OCI-LY1 (cell line): Measurements from ENCODE around the gene XRCC1.

Experiments used
- H2AFZ ChIP-seq: fragments of 200-600 bp; sonication (generic), shearing (Covaris generic); 2 replicates; pipeline ENCODE4 v1.6.0; 2014; ENCODE audit warnings: antibody characterized with exemption, mild to moderate bottlenecking, low read length
- H3F3A ChIP-seq: fragments of 200-600 bp; sonication (generic), shearing (Covaris generic); 2 replicates; pipeline ENCODE4 v1.6.0; 2014; ENCODE audit warnings: mild to moderate bottlenecking, antibody characterized with exemption, low read length, moderate library complexity; ENCODE audit not compliant: insufficient read depth
- H3K27ac ChIP-seq: fragments of 200-600 bp; sonication (generic); 2 replicates; pipeline ENCODE4 v1.5.1; 2014; ENCODE audit warnings: low read length, mixed run types, mild to moderate bottlenecking, low read depth; ENCODE audit not compliant: poor library complexity, severe bottlenecking
- H3K27me3 ChIP-seq: fragments of 200-600 bp; sonication (generic); 2 replicates; pipeline ENCODE4 v1.6.0; 2014; ENCODE audit warnings: antibody characterized with exemption, mild to moderate bottlenecking, low read length, moderate library complexity; ENCODE audit not compliant: insufficient read depth
- H3K36me3 ChIP-seq: fragments of 200-600 bp; sonication (generic); 2 replicates; pipeline ENCODE4 v1.6.1; 2014; ENCODE audit warnings: mild to moderate bottlenecking, antibody characterized with exemption, low read length, moderate library complexity, mixed read lengths; ENCODE audit not compliant: insufficient read depth
- H3K4me1 ChIP-seq: fragments of 200-600 bp; sonication (generic); 2 replicates; pipeline ENCODE4 v1.5.1; 2014; ENCODE audit warnings: mild to moderate bottlenecking, low read length, moderate library complexity; ENCODE audit not compliant: insufficient read depth, severe bottlenecking
- H3K4me2 ChIP-seq: fragments of 200-600 bp; sonication (generic), shearing (Covaris generic); 2 replicates; pipeline ENCODE4 v1.6.1; 2014; ENCODE audit warnings: low read length
- H3K4me3 ChIP-seq: fragments of 200-600 bp; sonication (generic); 2 replicates; pipeline ENCODE4 v1.5.1; 2014; ENCODE audit warnings: low read length, low read depth, mild to moderate bottlenecking, mixed read lengths; ENCODE audit not compliant: poor library complexity, severe bottlenecking
- H3K79me2 ChIP-seq: fragments of 200-600 bp; shearing (Covaris generic); 2 replicates; pipeline ENCODE4 v1.6.1; 2016; ENCODE audit warnings: mixed run types, low read length, mixed read lengths; ENCODE audit not compliant: insufficient read depth
- H3K9ac ChIP-seq: fragments of 200-600 bp; sonication (generic), shearing (Covaris generic); 2 replicates; pipeline ENCODE4 v1.6.1; 2014; ENCODE audit warnings: mild to moderate bottlenecking, low read length, mixed read lengths
- H3K9me2 ChIP-seq: fragments of 200-600 bp; sonication (generic), shearing (Covaris generic); 2 replicates; pipeline ENCODE4 v1.6.1; 2014; ENCODE audit warnings: low read depth, mild to moderate bottlenecking, low read length, mixed read lengths
- H3K9me3 ChIP-seq: fragments of 200-600 bp; shearing (Covaris generic); 2 replicates; pipeline ENCODE4 v1.6.1; 2014; ENCODE audit warnings: low read length, mixed read lengths
- H4K20me1 ChIP-seq: fragments of 200-600 bp; sonication (generic), shearing (Covaris generic); 2 replicates; pipeline ENCODE4 v1.6.0; 2016; ENCODE audit warnings: mild to moderate bottlenecking, low read length; ENCODE audit not compliant: insufficient read depth
- CTCF ChIP-seq: fragments of 200-600 bp; sonication (generic), shearing (Covaris generic); IDR thresholded peaks from 2 replicates; pipeline ENCODE4 v1.5.1; 2017; ENCODE audit warnings: mild to moderate bottlenecking, antibody characterized with exemption, low read length, moderate library complexity, mixed read lengths
- EZH2 ChIP-seq: fragments of 200-600 bp; sonication (generic), shearing (Covaris generic); IDR thresholded peaks from 2 replicates; pipeline ENCODE4 v1.8.0; 2017; ENCODE audit warnings: borderline replicate concordance, mixed run types, mild to moderate bottlenecking, antibody characterized with exemption, low read length, moderate library complexity, mixed read lengths

The XRCC1 gene, protein sequence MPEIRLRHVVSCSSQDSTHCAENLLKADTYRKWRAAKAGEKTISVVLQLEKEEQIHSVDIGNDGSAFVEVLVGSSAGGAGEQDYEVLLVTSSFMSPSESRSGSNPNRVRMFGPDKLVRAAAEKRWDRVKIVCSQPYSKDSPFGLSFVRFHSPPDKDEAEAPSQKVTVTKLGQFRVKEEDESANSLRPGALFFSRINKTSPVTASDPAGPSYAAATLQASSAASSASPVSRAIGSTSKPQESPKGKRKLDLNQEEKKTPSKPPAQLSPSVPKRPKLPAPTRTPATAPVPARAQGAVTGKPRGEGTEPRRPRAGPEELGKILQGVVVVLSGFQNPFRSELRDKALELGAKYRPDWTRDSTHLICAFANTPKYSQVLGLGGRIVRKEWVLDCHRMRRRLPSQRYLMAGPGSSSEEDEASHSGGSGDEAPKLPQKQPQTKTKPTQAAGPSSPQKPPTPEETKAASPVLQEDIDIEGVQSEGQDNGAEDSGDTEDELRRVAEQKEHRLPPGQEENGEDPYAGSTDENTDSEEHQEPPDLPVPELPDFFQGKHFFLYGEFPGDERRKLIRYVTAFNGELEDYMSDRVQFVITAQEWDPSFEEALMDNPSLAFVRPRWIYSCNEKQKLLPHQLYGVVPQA

GRCh38 chr19:43575156-43575950 lies at the start of gene XRCC1, which contains the start of gene PINLYP:
XRCC1 (minus strand) TSS chr19:43575527; CDS start chr19:43575458, 69 bp downstream.
PINLYP (plus strand) TSS chr19:43575801; CDS start chr19:43577192, 1,391 bp downstream.
- Histone ChIP-seq H2AFZ (peak within 1 kb of the TSS; percentile 84; the same call in 1 of the 2 replicates), H3K4me1 (peaks cover 18% of the 10 kb centered on the region), H3F3A (no peaks in the 10 kb centered on the region), H3K9ac (peak within 1 kb of the TSS; percentile 99), H3K36me3 (peaks cover 16% of the 10 kb centered on the region; the same call in 1 of the 2 replicates), H3K9me3 (no peaks in the 10 kb centered on the region), H3K27ac (peak within 1 kb of the TSS; percentile 27), H3K27me3 (no peaks in the 10 kb centered on the region), H3K4me2 (peak within 1 kb of the TSS; percentile 96), H3K79me2 (0 out of 2 replicates have a peak, but pooled peaks cover 3% of the 10 kb centered on the region), H3K9me2 (no peaks in the 10 kb centered on the region), H3K4me3 (peak within 1 kb of the TSS; percentile 97), H4K20me1 (no peaks in the 10 kb centered on the region)
- TF ChIP-seq CTCF (no peak), EZH2 (no peak)

- H3K9me2 ChIP-seq, result no peaks in the 10 kb centered on the region
- no peak for TF ChIP-seq EZH2
- TF ChIP-seq CTCF, result peak; percentile 51
- H3K36me3 ChIP-seq, result no peaks in the 10 kb centered on the region
- H3F3A ChIP-seq, result peaks cover 4% of the 10 kb centered on the region; the same call in 1 of the 2 replicates
- H3K4me1 ChIP-seq, result peaks cover 9% of the 10 kb centered on the region
- H4K20me1 ChIP-seq, result no peaks in the 10 kb centered on the region
- H3K4me2 ChIP-seq, result no peak overlapping the region
- H3K27me3 ChIP-seq, result no peaks in the 10 kb centered on the region
- H2AFZ ChIP-seq, result no peak overlapping the region
- H3K79me2 ChIP-seq, result no peaks in the 10 kb centered on the region
- no peaks in the 10 kb centered on the region for H3K9me3 ChIP-seq
- H3K27ac ChIP-seq, result no peak overlapping the region
- H3K4me3 ChIP-seq, result no peak overlapping the region
- no peak overlapping the region for H3K9ac ChIP-seq
These were observed 49.6 kb upstream of the XRCC1 start for GRCh38 chr19:43624933-43625332.

DNA sequence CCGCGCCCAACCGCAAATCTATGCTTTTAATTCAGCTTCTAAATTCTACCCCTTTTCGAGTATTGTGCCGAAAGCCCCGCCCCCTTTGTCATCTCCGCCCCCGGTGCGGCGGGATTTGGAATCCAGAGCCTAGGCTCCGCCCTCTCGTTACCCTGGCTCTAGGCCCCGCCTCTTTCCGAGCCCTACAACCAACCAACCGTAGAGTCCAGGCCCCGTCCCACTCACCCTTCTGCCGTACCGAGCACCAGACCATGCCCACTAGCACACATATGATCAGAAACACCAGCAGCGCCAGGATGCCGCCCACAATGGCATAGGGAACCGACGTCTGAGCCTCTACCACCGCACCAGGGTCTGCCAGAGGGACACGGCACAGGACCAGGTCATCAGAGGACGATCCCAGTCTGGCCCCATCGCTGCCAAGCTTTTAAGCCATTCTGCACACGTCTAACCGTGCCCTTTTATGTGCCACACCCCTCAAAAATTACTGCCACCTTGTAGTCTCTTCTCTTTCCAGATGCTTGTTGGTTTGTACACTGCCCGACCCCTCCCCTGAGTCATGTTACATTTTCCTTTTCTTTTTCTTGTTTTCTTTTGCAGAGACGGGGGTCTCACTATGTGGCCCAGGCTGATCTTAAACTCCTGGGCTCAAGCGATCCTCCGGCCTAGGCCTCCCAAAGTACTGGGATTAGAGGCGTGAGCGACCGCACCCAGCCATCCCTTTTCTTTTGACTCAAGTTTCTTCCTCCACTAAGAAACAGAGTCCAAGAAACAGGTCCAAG lies 48.8 kb upstream of the XRCC1 start:
- Histone ChIP-seq H4K20me1 (no peaks in the 10 kb centered on the region), H3K4me1 (peaks cover 11% of the 10 kb centered on the region), H3K36me3 (no peaks in the 10 kb centered on the region), H3K79me2 (0 out of 2 replicates have a peak, but pooled peaks cover under 1% of the 10 kb centered on the region), H3F3A (peaks cover 4% of the 10 kb centered on the region; the same call in 1 of the 2 replicates), H3K9me3 (no peaks in the 10 kb centered on the region), H2AFZ (no peak overlapping the region), H3K27ac (peak overlapping the region; percentile 37), H3K9ac (no peak overlapping the region), H3K4me2 (no peak overlapping the region), H3K27me3 (no peaks in the 10 kb centered on the region), H3K4me3 (no peak overlapping the region), H3K9me2 (no peaks in the 10 kb centered on the region)
- no peak for TF ChIP-seq EZH2
- no peak for TF ChIP-seq CTCF
